ENCODE data around the gene NCBP2L.

- no peak for TF ChIP-seq CTCF (IDR thresholded peaks at IDR 0.05; ENCODE audit: poor library complexity)
- TF ChIP-seq EZH2 (IDR thresholded peaks at IDR 0.05; ENCODE audit: borderline replicate concordance) = no peak
These were observed 45.9 kb downstream of the NCBP2L start for GRCh38 chrX:107823456-107823855.

Measured in hepatocyte (in vitro differentiated cells).